ENCODE data around the gene GRIK2. TPM values are rescaled to one million over a fixed set of nuclear protein-coding genes. Genes with fewer than 3 reads are reported as not detected.

GRIK2 gene
- total RNA-seq, 1 experiment from 2014 or later = 0.97 TPM

- H3K4me3 ChIP-seq = no peak overlapping the region
- no peak for DNase-seq (ENCODE audit: low read depth in 1 of 2, low spot score in 2 of 2)
- no peaks in the 10 kb centered on the region for H3K9me3 ChIP-seq (replicated peaks)
- no peaks in the 10 kb centered on the region for H3K27me3 ChIP-seq (replicated peaks)
- H3K4me1 ChIP-seq (replicated peaks) = peaks cover 36% of the 10 kb centered on the region
- H3K27ac ChIP-seq = no peak overlapping the region
- no peaks in the 10 kb centered on the region for H3K36me3 ChIP-seq
These were observed 150.3 kb downstream of the GRIK2 start for GRCh38 chr6:101543796-101544195.

- H3K27me3 ChIP-seq (replicated peaks) = no peaks in the 10 kb centered on the region
- peaks cover 33% of the 10 kb centered on the region for H3K4me1 ChIP-seq (replicated peaks)
- H3K9me3 ChIP-seq (replicated peaks) = no peaks in the 10 kb centered on the region
- H3K36me3 ChIP-seq = no peaks in the 10 kb centered on the region
- peak overlapping the region; percentile 27; the same call in 1 of the 2 replicates for H3K27ac ChIP-seq
- DNase-seq (ENCODE audit: low read depth in 1 of 2, low spot score in 2 of 2) = no peak
- H3K4me3 ChIP-seq = no peak overlapping the region
These were observed 150.8 kb downstream of the GRIK2 start for GRCh38 chr6:101544286-101544685.

- peak in 1 of 2 experiments; percentile 25 for DNase-seq (ENCODE audit: low read depth in 1 of 2, low spot score in 2 of 2)
- Histone ChIP-seq H3K27me3 (replicated peaks) (no peaks in the 10 kb centered on the region), H3K27ac (peak overlapping the region; percentile 27; the same call in 1 of the 2 replicates), H3K4me1 (replicated peaks) (peaks cover 26% of the 10 kb centered on the region), H3K9me3 (replicated peaks) (no peaks in the 10 kb centered on the region), H3K36me3 (no peaks in the 10 kb centered on the region), H3K4me3 (no peak overlapping the region)
These were observed 151.7 kb downstream of the GRIK2 start for GRCh38 chr6:101545191-101545590.

- DNase-seq (ENCODE audit: low read depth in 1 of 2, low spot score in 2 of 2) = no peak
- Histone ChIP-seq H3K4me1 (replicated peaks) (peaks cover 5% of the 10 kb centered on the region), H3K27me3 (replicated peaks) (no peaks in the 10 kb centered on the region), H3K9me3 (replicated peaks) (no peaks in the 10 kb centered on the region), H3K4me3 (no peak overlapping the region), H3K36me3 (no peaks in the 10 kb centered on the region), H3K27ac (no peak overlapping the region)
These were observed 156.9 kb downstream of the GRIK2 start for GRCh38 chr6:101550451-101550850.

GRCh38 chr6:101554231-101554630, 160.7 kb downstream of the GRIK2 start:
- H3K27ac ChIP-seq = no peak overlapping the region
- no peaks in the 10 kb centered on the region for H3K36me3 ChIP-seq
- H3K9me3 ChIP-seq (replicated peaks) = no peaks in the 10 kb centered on the region
- no peaks in the 10 kb centered on the region for H3K27me3 ChIP-seq (replicated peaks)
- H3K4me1 ChIP-seq (replicated peaks) = no peaks in the 10 kb centered on the region
- no peak overlapping the region for H3K4me3 ChIP-seq
- DNase-seq (ENCODE audit: low read depth in 1 of 2, low spot score in 2 of 2) = no peak

GRCh38 chr6:101558712-101559111, 165.2 kb downstream of the GRIK2 start:
- DNase-seq (ENCODE audit: low read depth in 1 of 2, low spot score in 2 of 2) = no peak
- no peaks in the 10 kb centered on the region for H3K27me3 ChIP-seq (replicated peaks)
- no peaks in the 10 kb centered on the region for H3K4me1 ChIP-seq (replicated peaks)
- no peak overlapping the region for H3K4me3 ChIP-seq
- no peaks in the 10 kb centered on the region for H3K36me3 ChIP-seq
- H3K9me3 ChIP-seq (replicated peaks) = no peaks in the 10 kb centered on the region
- no peak overlapping the region for H3K27ac ChIP-seq

- Histone ChIP-seq H3K4me3 (no peak overlapping the region), H3K27me3 (replicated peaks) (no peaks in the 10 kb centered on the region), H3K9me3 (replicated peaks) (no peaks in the 10 kb centered on the region), H3K4me1 (replicated peaks) (no peaks in the 10 kb centered on the region), H3K27ac (no peak overlapping the region), H3K36me3 (no peaks in the 10 kb centered on the region)
- DNase-seq (ENCODE audit: low read depth in 1 of 2, low spot score in 2 of 2) = no peak
These were observed 179.1 kb downstream of the GRIK2 start for GRCh38 chr6:101572627-101573026.

GRCh38 chr6:101577091-101577490, 183.6 kb downstream of the GRIK2 start:
- Histone ChIP-seq H3K27ac (no peak overlapping the region), H3K27me3 (replicated peaks) (no peaks in the 10 kb centered on the region), H3K36me3 (no peaks in the 10 kb centered on the region), H3K4me1 (replicated peaks) (no peaks in the 10 kb centered on the region), H3K4me3 (no peak overlapping the region), H3K9me3 (replicated peaks) (no peaks in the 10 kb centered on the region)
- DNase-seq (ENCODE audit: low read depth in 1 of 2, low spot score in 2 of 2) = no peak

- H3K27ac ChIP-seq = no peak overlapping the region
- H3K36me3 ChIP-seq = no peaks in the 10 kb centered on the region
- H3K9me3 ChIP-seq (replicated peaks) = no peaks in the 10 kb centered on the region
- no peak overlapping the region for H3K4me3 ChIP-seq
- no peaks in the 10 kb centered on the region for H3K4me1 ChIP-seq (replicated peaks)
- no peak for DNase-seq (ENCODE audit: low read depth in 1 of 2, low spot score in 2 of 2)
- H3K27me3 ChIP-seq (replicated peaks) = no peaks in the 10 kb centered on the region
These were observed 184.8 kb downstream of the GRIK2 start for GRCh38 chr6:101578306-101578705.

- Histone ChIP-seq H3K4me1 (replicated peaks) (no peaks in the 10 kb centered on the region), H3K9me3 (replicated peaks) (no peaks in the 10 kb centered on the region), H3K4me3 (no peak overlapping the region), H3K27me3 (replicated peaks) (no peaks in the 10 kb centered on the region), H3K27ac (no peak overlapping the region), H3K36me3 (no peaks in the 10 kb centered on the region)
- DNase-seq (ENCODE audit: low read depth in 1 of 2, low spot score in 2 of 2) = no peak
These were observed 189.3 kb downstream of the GRIK2 start for GRCh38 chr6:101582792-101583191.

GRCh38 chr6:101585501-101585900, 192.0 kb downstream of the GRIK2 start:
- H3K4me3 ChIP-seq = no peak overlapping the region
- DNase-seq (ENCODE audit: low read depth in 1 of 2, low spot score in 2 of 2) = no peak
- no peaks in the 10 kb centered on the region for H3K4me1 ChIP-seq (replicated peaks)
- H3K27ac ChIP-seq = no peak overlapping the region
- no peaks in the 10 kb centered on the region for H3K36me3 ChIP-seq
- no peaks in the 10 kb centered on the region for H3K9me3 ChIP-seq (replicated peaks)
- no peaks in the 10 kb centered on the region for H3K27me3 ChIP-seq (replicated peaks)

GRCh38 chr6:101588343-101588742, 194.8 kb downstream of the GRIK2 start:
- H3K4me3 ChIP-seq = no peak overlapping the region
- DNase-seq (ENCODE audit: low read depth in 1 of 2, low spot score in 2 of 2) = no peak
- H3K27me3 ChIP-seq (replicated peaks) = no peaks in the 10 kb centered on the region

GRCh38 chr6:101595276-101595675, 201.8 kb downstream of the GRIK2 start:
- no peak overlapping the region for H3K4me3 ChIP-seq
- DNase-seq (ENCODE audit: low read depth in 1 of 2, low spot score in 2 of 2) = no peak
- H3K27me3 ChIP-seq (replicated peaks) = no peaks in the 10 kb centered on the region
- H3K27ac ChIP-seq = no peak overlapping the region
- H3K9me3 ChIP-seq (replicated peaks) = no peaks in the 10 kb centered on the region
- H3K36me3 ChIP-seq = no peaks in the 10 kb centered on the region
- peaks cover 14% of the 10 kb centered on the region for H3K4me1 ChIP-seq (replicated peaks)

More at GRCh38 chr6:101588343-101588742, 194.8 kb downstream of the GRIK2 start:
- H3K4me1 ChIP-seq (replicated peaks) = no peaks in the 10 kb centered on the region
- H3K27ac ChIP-seq = no peak overlapping the region
- H3K9me3 ChIP-seq (replicated peaks) = no peaks in the 10 kb centered on the region
- no peaks in the 10 kb centered on the region for H3K36me3 ChIP-seq

GRCh38 chr6:101597693-101598092, 204.2 kb downstream of the GRIK2 start:
- DNase-seq (ENCODE audit: low read depth in 1 of 2, low spot score in 2 of 2) = peak; percentile 69 to 76

GRCh38 chr6:101605426-101605825, 211.9 kb downstream of the GRIK2 start:
- Histone ChIP-seq H3K36me3 (no peaks in the 10 kb centered on the region), H3K4me3 (no peak overlapping the region), H3K27ac (no peak overlapping the region), H3K4me1 (replicated peaks) (no peaks in the 10 kb centered on the region), H3K27me3 (replicated peaks) (no peaks in the 10 kb centered on the region), H3K9me3 (replicated peaks) (no peaks in the 10 kb centered on the region)
- DNase-seq (ENCODE audit: low read depth in 1 of 2, low spot score in 2 of 2) = no peak

More at GRCh38 chr6:101597693-101598092, 204.2 kb downstream of the GRIK2 start:
- Histone ChIP-seq H3K27ac (peak overlapping the region; percentile 48), H3K9me3 (replicated peaks) (no peaks in the 10 kb centered on the region), H3K4me1 (replicated peaks) (peaks cover 14% of the 10 kb centered on the region), H3K4me3 (no peak overlapping the region), H3K27me3 (replicated peaks) (no peaks in the 10 kb centered on the region), H3K36me3 (no peaks in the 10 kb centered on the region)
